Measurements from ENCODE around the gene OR1J4.

GRCh38 chr9:122479062-122479461 is 39.9 kb upstream of the OR1J4 start:
- TF ChIP-seq GATA2 (IDR thresholded peaks at IDR 0.05; ENCODE audit: low read depth, low read length): no peak
- TF ChIP-seq GATA3 (IDR thresholded peaks at IDR 0.05; ENCODE audit: low read depth, low read length): no peak

All from SH-SY5Y (cell line).